HEK293 (cell line): ENCODE results near the gene ZNF688.

Experiments
- CTCF ChIA-PET: fragments of 350-600 bp; formaldehyde crosslinking; extraction: SDS; loops from one replicate; lab custom pipeline; 2021; ENCODE audit warnings: antibody characterized with exemption; lab: Yijun Ruan, JAX
- POLR2A ChIA-PET: fragments of 300-600 bp; formaldehyde crosslinking; extraction: SDS; loops from one replicate; lab custom pipeline; 2020; ENCODE audit warnings: antibody characterized with exemption, inconsistent platforms; lab: Yijun Ruan, JAX
- H3K27ac ChIP-seq: fragments of 200-500 bp; sonication (Bioruptor generic); 2 replicates; pipeline ENCODE4 v1.5.1; 2014; ENCODE audit warnings: low read depth, low read length, control low read depth, inconsistent platforms; ENCODE audit errors: extremely low read depth
- H3K36me3 ChIP-seq, 2 experiments: fragments of 200-500 bp in 1 of 2; sonication (Bioruptor generic) in 1 of 2; 1 replicate in 1 of 2; 2 replicates in 1 of 2; pipeline ENCODE4 v1.5.1; 2014 to 2017; ENCODE audit warnings: inconsistent platforms in 2 of 2, low read length in 2 of 2; ENCODE audit not compliant: control insufficient read depth in 2 of 2, insufficient read depth in 1 of 2
- H3K4me1 ChIP-seq: fragments of 200-500 bp; sonication (Bioruptor generic); 2 replicates; pipeline ENCODE4 v1.5.1; 2014; ENCODE audit warnings: mild to moderate bottlenecking, low read length, inconsistent platforms; ENCODE audit not compliant: control insufficient read depth, insufficient read depth
- H3K4me3 ChIP-seq: 2 replicates; pipeline ENCODE4 v1.5.1; 2011; ENCODE audit warnings: low read depth, mild to moderate bottlenecking, control low read depth, low read length, moderate library complexity
- H3K9me3 ChIP-seq: fragments of 200-500 bp; sonication (Bioruptor generic); 2 replicates; pipeline ENCODE4 v1.5.1; 2014; ENCODE audit warnings: low read depth, low read length, inconsistent platforms; ENCODE audit not compliant: control insufficient read depth, insufficient read depth
- IKZF3 ChIP-seq: fragments of 450-650 bp; IDR thresholded peaks from 2 replicates; pipeline ENCODE4 v1.5.0; 2018; ENCODE audit warnings: missing biosample characterization, mild to moderate bottlenecking, missing genetic modification characterization, moderate library complexity
- KLF10 ChIP-seq: fragments of 450-650 bp; IDR thresholded peaks from 2 replicates; pipeline ENCODE4 v1.5.1; 2018; ENCODE audit warnings: missing biosample characterization, mild to moderate bottlenecking, missing genetic modification characterization
- PRDM1 ChIP-seq: fragments of 450-650 bp; formaldehyde crosslinking; IDR thresholded peaks from 2 replicates; pipeline ENCODE4; 2016; ENCODE audit warnings: missing biosample characterization, missing genetic modification characterization
- ZBTB17 ChIP-seq: fragments of 450-650 bp; formaldehyde crosslinking; IDR thresholded peaks from 2 replicates; pipeline ENCODE4 v1.5.1; 2016; ENCODE audit warnings: missing biosample characterization, missing genetic modification characterization
- ZBTB20 ChIP-seq: fragments of 450-650 bp; formaldehyde crosslinking; IDR thresholded peaks from 2 replicates; pipeline ENCODE4 v1.5.1; 2016; ENCODE audit warnings: missing biosample characterization, missing genetic modification characterization
- ZBTB21 ChIP-seq: fragments of 450-650 bp; formaldehyde crosslinking; IDR thresholded peaks from 2 replicates; pipeline ENCODE4 v1.5.1; 2017; ENCODE audit warnings: missing biosample characterization, missing genetic modification characterization
- ZBTB8A ChIP-seq: fragments of 450-650 bp; formaldehyde crosslinking; IDR thresholded peaks from 2 replicates; pipeline ENCODE4 v1.5.1; 2016; ENCODE audit warnings: missing biosample characterization, missing genetic modification characterization
- ZEB2 ChIP-seq: fragments of 450-650 bp; formaldehyde crosslinking; IDR thresholded peaks from 2 replicates; pipeline ENCODE4 v1.5.1; 2016; ENCODE audit warnings: missing biosample characterization, missing genetic modification characterization
- ZNF174 ChIP-seq: fragments of 450-650 bp; formaldehyde crosslinking; IDR thresholded peaks from 2 replicates; pipeline ENCODE4 v1.5.0; 2017; ENCODE audit warnings: missing biosample characterization, mild to moderate bottlenecking, missing genetic modification characterization
- ZNF211 ChIP-seq: fragments of 450-650 bp; formaldehyde crosslinking; IDR thresholded peaks from 2 replicates; pipeline ENCODE4 v1.5.1; 2016; ENCODE audit warnings: low read depth, missing biosample characterization, missing genetic modification characterization
- ZNF335 ChIP-seq: fragments of 450-650 bp; formaldehyde crosslinking; conservative IDR thresholded peaks from 2 replicates; pipeline ENCODE4 v1.5.1; 2016; ENCODE audit warnings: missing biosample characterization, missing genetic modification characterization
- ZNF341 ChIP-seq: fragments of 450-650 bp; formaldehyde crosslinking; IDR thresholded peaks from 2 replicates; pipeline ENCODE4; 2016; ENCODE audit warnings: low read depth, missing biosample characterization, missing genetic modification characterization
- ZNF394 ChIP-seq: fragments of 450-650 bp; formaldehyde crosslinking; IDR thresholded peaks from 2 replicates; pipeline ENCODE4 v1.5.1; 2016; ENCODE audit warnings: missing biosample characterization, missing genetic modification characterization, mild to moderate bottlenecking, moderate library complexity, borderline replicate concordance
- ZNF433 ChIP-seq: fragments of 450-650 bp; formaldehyde crosslinking; IDR thresholded peaks from 2 replicates; pipeline ENCODE4 v1.5.1; 2016; ENCODE audit warnings: missing biosample characterization, missing genetic modification characterization, low read depth
- ZNF561 ChIP-seq: fragments of 450-650 bp; IDR thresholded peaks from 2 replicates; pipeline ENCODE4 v1.5.1; 2018; ENCODE audit warnings: missing biosample characterization, missing genetic modification characterization, borderline replicate concordance
- ZNF600 ChIP-seq: fragments of 450-650 bp; formaldehyde crosslinking; IDR thresholded peaks from 2 replicates; pipeline ENCODE4 v1.5.1; 2016; ENCODE audit warnings: missing biosample characterization, missing genetic modification characterization
- ZNF629 ChIP-seq: fragments of 450-650 bp; formaldehyde crosslinking; IDR thresholded peaks from 2 replicates; pipeline ENCODE4 v1.5.1; 2017; ENCODE audit warnings: missing biosample characterization, missing genetic modification characterization
- ZNF660 ChIP-seq: fragments of 450-650 bp; IDR thresholded peaks from 2 replicates; pipeline ENCODE4 v1.5.1; 2018; ENCODE audit warnings: missing biosample characterization, mild to moderate bottlenecking, missing genetic modification characterization
- ZNF785 ChIP-seq: fragments of 450-650 bp; formaldehyde crosslinking; IDR thresholded peaks from 2 replicates; pipeline ENCODE4 v1.5.1; 2016; ENCODE audit warnings: missing biosample characterization, missing genetic modification characterization
- ZSCAN30 ChIP-seq: fragments of 450-650 bp; IDR thresholded peaks from 2 replicates; pipeline ENCODE4 v1.5.1; 2018; ENCODE audit warnings: missing biosample characterization, mild to moderate bottlenecking, missing genetic modification characterization, moderate library complexity
- ZXDB ChIP-seq: fragments of 450-650 bp; formaldehyde crosslinking; IDR thresholded peaks from 2 replicates; pipeline ENCODE4 v1.5.1; 2016; ENCODE audit warnings: missing biosample characterization, missing genetic modification characterization
- TF ChIP-seq, protein P1 (sequence below): fragments of 450-650 bp; formaldehyde crosslinking; IDR thresholded peaks from 2 replicates; pipeline ENCODE4 v1.5.1; 2016; ENCODE audit warnings: missing biosample characterization, missing genetic modification characterization
- TF ChIP-seq, protein P2 (sequence below): fragments of 450-650 bp; IDR thresholded peaks from 2 replicates; pipeline ENCODE4 v1.5.1; 2018; ENCODE audit warnings: missing biosample characterization, mild to moderate bottlenecking, missing genetic modification characterization
- TF ChIP-seq, protein P3 (sequence below): sonication (generic); formaldehyde crosslinking; IDR thresholded peaks from 2 replicates; pipeline ENCODE4 v1.8.1; 2022; ENCODE audit warnings: mild to moderate bottlenecking, moderate library complexity, missing genetic modification reagents
- TF ChIP-seq, protein P4 (sequence below): fragments of 450-650 bp; formaldehyde crosslinking; IDR thresholded peaks from 2 replicates; pipeline ENCODE4 v1.5.1; 2016; ENCODE audit warnings: missing biosample characterization, missing genetic modification characterization

The ZNF688 gene

DNA sequence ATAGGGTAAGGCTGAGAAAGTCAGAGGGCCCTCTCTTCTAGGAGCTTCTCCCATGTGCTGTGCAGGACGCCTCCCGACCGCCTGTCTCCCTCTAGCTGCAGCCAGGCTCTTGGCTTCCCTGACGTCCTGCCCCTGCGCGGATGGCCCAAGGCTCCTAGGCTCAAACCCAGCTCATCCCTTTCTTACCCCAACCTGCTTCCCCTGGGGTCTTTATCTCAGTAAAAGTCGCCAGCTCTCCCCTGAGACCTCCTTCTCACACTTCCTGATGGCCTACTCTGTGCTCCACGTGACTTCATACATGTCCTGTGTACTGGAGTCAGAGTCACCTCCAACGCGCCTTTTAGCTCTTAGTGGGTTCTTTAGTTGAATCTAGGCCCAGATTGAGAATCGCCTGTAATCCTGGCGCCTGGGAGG lies 35.7 kb downstream of the ZNF688 start:
- Histone ChIP-seq H3K4me3 (peak overlapping the region; percentile 59), H3K36me3 (peaks cover 6 to 25% of the 10 kb centered on the region in 2 experiments; a peak in 2 of 3 replicates), H3K27ac (peak overlapping the region; percentile 91; the same call in 1 of the 2 replicates), H3K4me1 (peaks cover 2% of the 10 kb centered on the region; the same call in 1 of the 2 replicates), H3K9me3 (no peaks in the 10 kb centered on the region)
- ChIA-PET POLR2A (interaction anchor here (0.6 to 3.7 kb wide), 15 partner anchors 9 to 123 kb away, joined by 3 to 69 read pairs (median 6); partner anchors contain the start of genes DCTPP1, FBRS, SEPHS2 and ZNF688), CTCF (interaction anchor here (0.6 to 2.9 kb wide), 16 partner anchors 10 to 745 kb away, joined by 3 to 11 read pairs (median 4); partner anchors contain the start of genes DCTPP1, KIF22, ZNF688 and ZNF764)
- TF ChIP-seq ZNF341 (tag by site-specific recombination) (0 out of 2 replicates have a peak, but pooled peaks have one; percentile 18), ZNF394 (tag by site-specific recombination) (peak; percentile 22; the same call in 1 of the 2 replicates), ZNF561 (tag by site-specific recombination) (peak; percentile 33; the same call in 1 of the 2 replicates), ZBTB17 (tag by site-specific recombination) (peak; percentile 90), ZBTB21 (tag by site-specific recombination) (0 out of 2 replicates have a peak, but pooled peaks have one; percentile 13), PRDM1 (0 out of 2 replicates have a peak, but pooled peaks have one; percentile 27), ZNF211 (tag by site-specific recombination) (no peak), ZNF335 (tag by site-specific recombination) (peak; percentile 0; the same call in 1 of the 2 replicates), ZSCAN30 (tag by site-specific recombination) (0 out of 2 replicates have a peak, but pooled peaks have one; percentile 46), IKZF3 (tag by site-specific recombination) (peak; percentile 73), ZNF660 (tag by site-specific recombination) (0 out of 2 replicates have a peak, but pooled peaks have one; percentile 17), ZNF785 (no peak), ZNF600 (tag by site-specific recombination) (peak; percentile 97), ZBTB20 (tag by site-specific recombination) (no peak), ZXDB (peak; percentile 91)
- TF ChIP-seq, protein P1, sequence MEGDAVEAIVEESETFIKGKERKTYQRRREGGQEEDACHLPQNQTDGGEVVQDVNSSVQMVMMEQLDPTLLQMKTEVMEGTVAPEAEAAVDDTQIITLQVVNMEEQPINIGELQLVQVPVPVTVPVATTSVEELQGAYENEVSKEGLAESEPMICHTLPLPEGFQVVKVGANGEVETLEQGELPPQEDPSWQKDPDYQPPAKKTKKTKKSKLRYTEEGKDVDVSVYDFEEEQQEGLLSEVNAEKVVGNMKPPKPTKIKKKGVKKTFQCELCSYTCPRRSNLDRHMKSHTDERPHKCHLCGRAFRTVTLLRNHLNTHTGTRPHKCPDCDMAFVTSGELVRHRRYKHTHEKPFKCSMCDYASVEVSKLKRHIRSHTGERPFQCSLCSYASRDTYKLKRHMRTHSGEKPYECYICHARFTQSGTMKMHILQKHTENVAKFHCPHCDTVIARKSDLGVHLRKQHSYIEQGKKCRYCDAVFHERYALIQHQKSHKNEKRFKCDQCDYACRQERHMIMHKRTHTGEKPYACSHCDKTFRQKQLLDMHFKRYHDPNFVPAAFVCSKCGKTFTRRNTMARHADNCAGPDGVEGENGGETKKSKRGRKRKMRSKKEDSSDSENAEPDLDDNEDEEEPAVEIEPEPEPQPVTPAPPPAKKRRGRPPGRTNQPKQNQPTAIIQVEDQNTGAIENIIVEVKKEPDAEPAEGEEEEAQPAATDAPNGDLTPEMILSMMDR (tag by site-specific recombination) = peak; percentile 92
- TF ChIP-seq, protein P2, sequence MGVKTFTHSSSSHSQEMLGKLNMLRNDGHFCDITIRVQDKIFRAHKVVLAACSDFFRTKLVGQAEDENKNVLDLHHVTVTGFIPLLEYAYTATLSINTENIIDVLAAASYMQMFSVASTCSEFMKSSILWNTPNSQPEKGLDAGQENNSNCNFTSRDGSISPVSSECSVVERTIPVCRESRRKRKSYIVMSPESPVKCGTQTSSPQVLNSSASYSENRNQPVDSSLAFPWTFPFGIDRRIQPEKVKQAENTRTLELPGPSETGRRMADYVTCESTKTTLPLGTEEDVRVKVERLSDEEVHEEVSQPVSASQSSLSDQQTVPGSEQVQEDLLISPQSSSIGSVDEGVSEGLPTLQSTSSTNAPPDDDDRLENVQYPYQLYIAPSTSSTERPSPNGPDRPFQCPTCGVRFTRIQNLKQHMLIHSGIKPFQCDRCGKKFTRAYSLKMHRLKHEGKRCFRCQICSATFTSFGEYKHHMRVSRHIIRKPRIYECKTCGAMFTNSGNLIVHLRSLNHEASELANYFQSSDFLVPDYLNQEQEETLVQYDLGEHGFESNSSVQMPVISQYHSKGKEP = no peak

DNA sequence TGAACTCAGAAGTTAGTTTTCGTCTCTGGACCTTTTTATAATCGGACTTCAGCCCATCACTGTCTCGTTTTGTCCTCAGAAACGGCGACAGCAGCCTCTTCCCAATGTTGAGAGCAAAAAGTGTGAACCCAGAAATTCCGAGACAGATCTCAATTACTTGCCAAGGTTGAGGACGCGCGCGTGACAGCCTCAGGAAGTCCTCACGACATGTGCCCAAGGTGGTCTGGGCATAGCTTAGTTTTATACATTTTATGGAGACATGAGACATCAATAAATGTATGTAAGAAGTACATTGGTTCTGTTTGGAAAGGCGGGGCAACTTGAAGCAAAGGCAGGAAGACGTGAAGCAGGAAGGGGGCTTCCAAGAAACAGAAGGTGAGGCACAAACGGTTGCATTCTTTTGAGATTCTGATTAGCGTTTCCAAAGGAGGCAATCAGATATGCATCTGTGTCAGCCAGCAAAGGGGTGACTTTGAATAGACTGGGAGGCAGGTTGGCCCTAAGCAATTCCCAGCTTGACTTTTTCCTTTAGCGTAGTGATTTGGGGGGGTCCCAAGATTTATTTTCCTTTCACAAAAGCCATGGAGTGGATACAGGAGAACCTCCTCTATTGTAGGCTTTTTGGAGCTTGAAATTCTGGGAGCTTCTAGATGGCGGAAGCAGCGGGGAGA lies 36.3 kb downstream of the ZNF688 start:
- peak overlapping the region; percentile 91; the same call in 1 of the 2 replicates for H3K27ac ChIP-seq
- ChIA-PET CTCF (interaction anchor here (0.8 to 2.9 kb wide), 14 partner anchors 10 to 124 kb away, joined by 3 to 11 read pairs (median 4); partner anchors contain the start of genes DCTPP1, ZNF688 and ZNF764), POLR2A (interaction anchor here (0.9 to 3.7 kb wide), 16 partner anchors 8 to 123 kb away, joined by 3 to 69 read pairs (median 6); partner anchors contain the start of genes DCTPP1, FBRS, SEPHS2 and ZNF688)
- H3K4me1 ChIP-seq = peaks cover 2% of the 10 kb centered on the region; the same call in 1 of the 2 replicates
- H3K4me3 ChIP-seq = peak overlapping the region; percentile 59
- no peaks in the 10 kb centered on the region for H3K9me3 ChIP-seq
- H3K36me3 ChIP-seq = peaks cover 6 to 30% of the 10 kb centered on the region in 2 experiments; a peak in 2 of 3 replicates
- TF ChIP-seq ZNF341 (tag by site-specific recombination) (0 out of 2 replicates have a peak, but pooled peaks have one; percentile 26), ZNF174 (tag by site-specific recombination) (no peak), KLF10 (tag by site-specific recombination) (0 out of 2 replicates have a peak, but pooled peaks have one; percentile 11), ZEB2 (tag by site-specific recombination) (peak; percentile 75), ZNF785 (no peak), ZBTB8A (tag by site-specific recombination) (peak; percentile 16), ZNF600 (tag by site-specific recombination) (peak; percentile 37; the same call in 1 of the 2 replicates), ZNF629 (tag by site-specific recombination) (0 out of 2 replicates have a peak, but pooled peaks have one; percentile 11), ZNF433 (tag by site-specific recombination) (no peak)
- TF ChIP-seq, protein P3, sequence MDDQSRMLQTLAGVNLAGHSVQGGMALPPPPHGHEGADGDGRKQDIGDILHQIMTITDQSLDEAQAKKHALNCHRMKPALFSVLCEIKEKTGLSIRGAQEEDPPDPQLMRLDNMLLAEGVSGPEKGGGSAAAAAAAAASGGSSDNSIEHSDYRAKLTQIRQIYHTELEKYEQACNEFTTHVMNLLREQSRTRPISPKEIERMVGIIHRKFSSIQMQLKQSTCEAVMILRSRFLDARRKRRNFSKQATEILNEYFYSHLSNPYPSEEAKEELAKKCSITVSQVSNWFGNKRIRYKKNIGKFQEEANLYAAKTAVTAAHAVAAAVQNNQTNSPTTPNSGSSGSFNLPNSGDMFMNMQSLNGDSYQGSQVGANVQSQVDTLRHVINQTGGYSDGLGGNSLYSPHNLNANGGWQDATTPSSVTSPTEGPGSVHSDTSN (CRISPR knock-in tag) = 0 out of 2 replicates have a peak, but pooled peaks have one; percentile 11
- TF ChIP-seq, protein P4, sequence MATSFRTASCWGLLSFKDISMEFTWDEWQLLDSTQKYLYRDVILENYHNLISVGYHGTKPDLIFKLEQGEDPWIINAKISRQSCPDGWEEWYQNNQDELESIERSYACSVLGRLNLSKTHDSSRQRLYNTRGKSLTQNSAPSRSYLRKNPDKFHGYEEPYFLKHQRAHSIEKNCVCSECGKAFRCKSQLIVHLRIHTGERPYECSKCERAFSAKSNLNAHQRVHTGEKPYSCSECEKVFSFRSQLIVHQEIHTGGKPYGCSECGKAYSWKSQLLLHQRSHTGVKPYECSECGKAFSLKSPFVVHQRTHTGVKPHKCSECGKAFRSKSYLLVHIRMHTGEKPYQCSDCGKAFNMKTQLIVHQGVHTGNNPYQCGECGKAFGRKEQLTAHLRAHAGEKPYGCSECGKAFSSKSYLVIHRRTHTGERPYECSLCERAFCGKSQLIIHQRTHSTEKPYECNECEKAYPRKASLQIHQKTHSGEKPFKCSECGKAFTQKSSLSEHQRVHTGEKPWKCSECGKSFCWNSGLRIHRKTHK (tag by site-specific recombination) = 0 out of 2 replicates have a peak, but pooled peaks have one; percentile 10
